Endothelial cell of umbilical vein (primary cell): Measurements from ENCODE around the gene SLC8A2. TPM values are rescaled to one million over a fixed set of nuclear protein-coding genes. Genes with fewer than 3 reads are reported as not detected.

ENCODE experiments used
- BruUV-seq: library from RNA; stranded (reverse); fragments of 400-500 nt; replicated peaks from 2 replicates; lab custom pipeline; 2021; lab: Mats Ljungman, UMichigan
- CTCF ChIA-PET: fragments of 300-600, 350-600 bp; sonication (Branson Sonifier 250); formaldehyde crosslinking; loops from one replicate; lab custom pipeline; 2021; ENCODE audit warnings: antibody characterized with exemption, inconsistent platforms; lab: Charles Lee
- POLR2A ChIA-PET: fragments of 300-600, 350-600 bp; sonication (Branson Sonifier 250); formaldehyde crosslinking; loops from one replicate; lab custom pipeline; 2021; ENCODE audit warnings: antibody characterized with exemption, inconsistent platforms; lab: Charles Lee
- DNase-seq: peaks from one replicate; pipeline ENCODE4 v3.0.0-alpha.2; 2011; ENCODE audit warnings: low read depth, low spot score
- FAIRE-seq: peaks from 2 replicates; lab custom pipeline; 2011; peaks lifted over from hg19 to GRCh38; lab: Jason Lieb, UNC
- H2AFZ ChIP-seq: 2 replicates; pipeline ENCODE4 v1.6.0; 2012; ENCODE audit warnings: low read depth, low read length, control low read depth, inconsistent platforms
- H3K27ac ChIP-seq: 2 replicates; pipeline ENCODE4 v1.5.1; 2011; ENCODE audit warnings: low read depth, mild to moderate bottlenecking, control low read depth, low read length, moderate library complexity; ENCODE audit not compliant: insufficient read depth
- H3K27me3 ChIP-seq, 2 experiments: 2 replicates each; pipeline versions ENCODE4 v1.6.0 to v1.6.1; 2011; ENCODE audit warnings: low read length in 2 of 2, mixed read lengths in 1 of 2; ENCODE audit not compliant: control insufficient read depth in 2 of 2, insufficient read depth in 2 of 2
- H3K36me3 ChIP-seq, 2 experiments: 2 replicates in 1 of 2; 3 replicates in 1 of 2; pipeline ENCODE4 v1.5.1; 2011; ENCODE audit warnings: low read length in 2 of 2, mild to moderate bottlenecking in 1 of 2, moderate library complexity in 1 of 2; ENCODE audit not compliant: control insufficient read depth in 2 of 2, insufficient read depth in 2 of 2; ENCODE audit errors: extremely low read depth in 1 of 2
- H3K4me1 ChIP-seq: 3 replicates; pipeline ENCODE4 v1.5.1; 2011; ENCODE audit warnings: mild to moderate bottlenecking, low read length; ENCODE audit not compliant: control insufficient read depth, insufficient read depth; ENCODE audit errors: extremely low read depth
- H3K4me2 ChIP-seq: 2 replicates; pipeline ENCODE4 v1.6.1; 2011; ENCODE audit warnings: low read length, control low read depth, mixed read lengths; ENCODE audit not compliant: insufficient read depth
- H3K4me3 ChIP-seq, 3 experiments: fragments of 200-600 bp in 1 of 3; sonication (generic), shearing (Covaris generic) in 1 of 3; replicated peaks in 1 of 3; 2 replicates each; pipeline ENCODE4 v1.5.1; 2011 to 2016; ENCODE audit warnings: control low read depth in 3 of 3, low read length in 3 of 3, mild to moderate bottlenecking in 2 of 3, inconsistent platforms in 1 of 3, low read depth in 1 of 3, moderate library complexity in 1 of 3; ENCODE audit not compliant: insufficient read depth in 1 of 3
- H3K79me2 ChIP-seq: 2 replicates; pipeline ENCODE4 v1.6.0; 2012; ENCODE audit warnings: low read length, inconsistent platforms; ENCODE audit not compliant: control insufficient read depth, insufficient read depth
- H3K9ac ChIP-seq: replicated peaks from 2 replicates; pipeline ENCODE3; 2011; ENCODE audit warnings: low read length, control low read depth; ENCODE audit not compliant: insufficient read depth; ENCODE audit errors: extremely low read depth
- H3K9me1 ChIP-seq: replicated peaks from 3 replicates; pipeline ENCODE4 v1.6.0; 2011; ENCODE audit warnings: mild to moderate bottlenecking, low read length; ENCODE audit not compliant: control insufficient read depth, insufficient read depth; ENCODE audit errors: extremely low read depth
- H3K9me3 ChIP-seq: replicated peaks from 2 replicates; pipeline ENCODE4 v1.5.1; 2012; ENCODE audit warnings: low read length, inconsistent platforms; ENCODE audit not compliant: control insufficient read depth, insufficient read depth
- H4K20me1 ChIP-seq: replicated peaks from 2 replicates; pipeline ENCODE3; 2011; ENCODE audit warnings: mild to moderate bottlenecking, low read length; ENCODE audit not compliant: control insufficient read depth, insufficient read depth; ENCODE audit errors: extremely low read depth
- EZH2 ChIP-seq: IDR thresholded peaks from 2 replicates; pipeline ENCODE4 v1.6.1; 2012; ENCODE audit warnings: borderline replicate concordance, low read depth, mild to moderate bottlenecking, moderate library complexity, low read length, inconsistent platforms; ENCODE audit not compliant: severe bottlenecking
- FOS ChIP-seq: IDR thresholded peaks from 2 replicates; pipeline ENCODE4 v1.6.1; 2011; ENCODE audit warnings: mild to moderate bottlenecking, low read length, moderate library complexity, borderline replicate concordance; ENCODE audit not compliant: insufficient read depth
- GATA2 ChIP-seq: IDR thresholded peaks from 2 replicates; pipeline ENCODE4 v1.7.0; 2011; ENCODE audit warnings: low read depth, mild to moderate bottlenecking, moderate library complexity, mixed read lengths, low read length; ENCODE audit not compliant: insufficient read length, insufficient read depth
- JUN ChIP-seq: IDR thresholded peaks from 2 replicates; pipeline ENCODE4 v1.6.1; 2011; ENCODE audit warnings: borderline replicate concordance, low read depth; ENCODE audit not compliant: insufficient read length, insufficient read depth
- MYC ChIP-seq: IDR thresholded peaks from one replicate; pipeline ENCODE4 v1.6.1; 2011; ENCODE audit warnings: mild to moderate bottlenecking, low read depth, low read length
- POLR2A ChIP-seq: IDR thresholded peaks from 2 replicates; pipeline ENCODE4 v1.6.1; 2012; ENCODE audit warnings: low read depth, mild to moderate bottlenecking, control low read depth, low read length
- POLR2AphosphoS5 ChIP-seq: IDR thresholded peaks from 2 replicates; pipeline ENCODE4 v1.6.1; 2012; ENCODE audit warnings: low read depth, mild to moderate bottlenecking, control low read depth, low read length, moderate library complexity; ENCODE audit not compliant: insufficient read depth
- dilution Hi-C: fragments of 300-500 bp; cut with MboI; formaldehyde crosslinking; loops from one replicate; pipeline ENCODE4 v1.15.0; 2019; ENCODE audit warnings: low sequenced_read_pairs; ENCODE audit not compliant: extremely low pct_ligation_motif_present
- intact Hi-C: fragments of 100-400 bp; cut with micrococcal nuclease; formaldehyde crosslinking; loops from one replicate; pipeline ENCODE4 v1.10.0; 2022
- polyA plus RNA-seq, 4 experiments: library from polyadenylated mRNA; depleted of rRNA in 3 of 4; stranded (reverse) in 3 of 4; unstranded in 1 of 4; fragments of >200 nt; gene quantifications; 2 replicates each; pipeline versions ENCODE4 v1.2.1 to v1.2.3, GENCODE V29; 2011 to 2012; ENCODE audit warnings: missing spikeins in 1 of 4
- total RNA-seq: library from RNA; stranded (reverse); gene quantifications from 2 replicates; pipeline ENCODE4 v1.2.3, GENCODE V29; 2021
- TF ChIP-seq, protein P1 (sequence below), 2 donors: IDR thresholded peaks; 1 replicate in 1 of 2; 2 replicates in 1 of 2; pipeline ENCODE4 v1.5.1; 2011; ENCODE audit warnings: low read length in 2 of 2, mild to moderate bottlenecking in 2 of 2, moderate library complexity in 2 of 2, control low read depth in 1 of 2, inconsistent platforms in 1 of 2, low read depth in 1 of 2; ENCODE audit not compliant: insufficient read depth in 1 of 2; ENCODE audit errors: extremely low read depth in 1 of 2
- TF ChIP-seq, protein P2 (sequence below): IDR thresholded peaks from 2 replicates; pipeline ENCODE4 v1.6.1; 2011; ENCODE audit not compliant: insufficient read depth, insufficient read length

Gene SLC8A2
- total and polyA plus RNA-seq, 2 donors (not counting 3 experiments of a cell fraction or from before 2014, with no cell fraction given) = not detected

DNA sequence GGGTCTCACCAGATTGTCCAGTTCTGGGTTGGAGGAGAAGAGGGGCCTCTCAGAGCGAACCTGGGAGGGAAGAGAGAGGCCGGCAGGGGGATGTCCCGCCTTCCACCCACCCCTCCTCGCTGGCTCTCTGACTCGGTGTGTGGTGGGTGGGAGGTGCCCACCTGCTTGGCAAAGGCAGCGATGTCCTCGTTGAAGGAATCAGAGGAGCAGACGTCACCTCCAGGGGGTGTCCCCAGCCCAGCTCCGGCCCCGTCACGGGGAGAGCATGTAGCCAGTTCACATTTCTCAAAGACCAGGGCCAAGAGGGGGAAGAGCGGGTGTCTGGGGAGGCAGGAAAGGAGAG, 55.1 kb downstream of the SLC8A2 start:
- Histone ChIP-seq H4K20me1 (no peaks in the 10 kb centered on the region), H3K27me3 (peaks cover 46% of the 10 kb centered on the region in 2 experiments), H2AFZ (no peak overlapping the region), H3K4me1 (no peaks in the 10 kb centered on the region), H3K36me3 (no peaks in the 10 kb centered on the region), H3K4me2 (no peak overlapping the region), H3K9ac (no peak overlapping the region), H3K4me3 (no peak overlapping the region), H3K79me2 (no peaks in the 10 kb centered on the region), H3K27ac (no peak overlapping the region), H3K9me1 (no peaks in the 10 kb centered on the region), H3K9me3 (no peaks in the 10 kb centered on the region)
- DNase-seq (no peak), FAIRE-seq (no peak)
- dilution Hi-C loops (no loop called here), intact Hi-C loops (no loop called here)
- no TSS peak for BruUV-seq
- TF ChIP-seq, protein P1, sequence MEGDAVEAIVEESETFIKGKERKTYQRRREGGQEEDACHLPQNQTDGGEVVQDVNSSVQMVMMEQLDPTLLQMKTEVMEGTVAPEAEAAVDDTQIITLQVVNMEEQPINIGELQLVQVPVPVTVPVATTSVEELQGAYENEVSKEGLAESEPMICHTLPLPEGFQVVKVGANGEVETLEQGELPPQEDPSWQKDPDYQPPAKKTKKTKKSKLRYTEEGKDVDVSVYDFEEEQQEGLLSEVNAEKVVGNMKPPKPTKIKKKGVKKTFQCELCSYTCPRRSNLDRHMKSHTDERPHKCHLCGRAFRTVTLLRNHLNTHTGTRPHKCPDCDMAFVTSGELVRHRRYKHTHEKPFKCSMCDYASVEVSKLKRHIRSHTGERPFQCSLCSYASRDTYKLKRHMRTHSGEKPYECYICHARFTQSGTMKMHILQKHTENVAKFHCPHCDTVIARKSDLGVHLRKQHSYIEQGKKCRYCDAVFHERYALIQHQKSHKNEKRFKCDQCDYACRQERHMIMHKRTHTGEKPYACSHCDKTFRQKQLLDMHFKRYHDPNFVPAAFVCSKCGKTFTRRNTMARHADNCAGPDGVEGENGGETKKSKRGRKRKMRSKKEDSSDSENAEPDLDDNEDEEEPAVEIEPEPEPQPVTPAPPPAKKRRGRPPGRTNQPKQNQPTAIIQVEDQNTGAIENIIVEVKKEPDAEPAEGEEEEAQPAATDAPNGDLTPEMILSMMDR (IDR thresholded peaks at IDR 0.05; ENCODE audit: extremely low read depth in 1 of 2, insufficient read depth in 1 of 2, low read depth in 1 of 2, low read length in 2 of 2) = no peak
- TF ChIP-seq EZH2 = no peak
- TF ChIP-seq JUN = no peak
- no peak for TF ChIP-seq MYC
- TF ChIP-seq FOS = no peak
- TF ChIP-seq GATA2 = no peak
- TF ChIP-seq POLR2AphosphoS5 = no peak
- TF ChIP-seq POLR2A = no peak
- TF ChIP-seq, protein P2, sequence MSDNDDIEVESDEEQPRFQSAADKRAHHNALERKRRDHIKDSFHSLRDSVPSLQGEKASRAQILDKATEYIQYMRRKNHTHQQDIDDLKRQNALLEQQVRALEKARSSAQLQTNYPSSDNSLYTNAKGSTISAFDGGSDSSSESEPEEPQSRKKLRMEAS = no peak
- ChIA-PET CTCF (interaction anchor here (1.0 to 1.5 kb wide), 3 partner anchors 12 to 67 kb away, joined by 3 read pairs; partner anchors contain the start of gene KPTN), POLR2A (no interaction called here)
